BLaER1 treated with 17β-estradiol and CSF1 and Interleukin-3, amounts not matched to agents 10 nM and 100 nM (cell line): Measurements from ENCODE around the gene FADS3.

Experiments
- H3K27ac ChIP-seq, 11 experiments: shearing (Covaris generic); formaldehyde crosslinking; 2 replicates each; pipeline ENCODE4 v1.8.1; 2022
- H3K27me3 ChIP-seq, 11 experiments: shearing (Covaris generic); formaldehyde crosslinking; 2 replicates each; pipeline ENCODE4 v1.8.1; 2022
- H3K36me3 ChIP-seq, 11 experiments: shearing (Covaris generic); formaldehyde crosslinking; 2 replicates each; pipeline ENCODE4 v1.8.1; 2022
- H3K4me1 ChIP-seq, 10 experiments: shearing (Covaris generic); formaldehyde crosslinking; 2 replicates each; pipeline ENCODE4 v1.8.1; 2022
- H3K4me2 ChIP-seq, 11 experiments: shearing (Covaris generic); formaldehyde crosslinking; 2 replicates each; pipeline ENCODE4 v1.8.1; 2022
- H3K4me3 ChIP-seq, 10 experiments: shearing (Covaris generic); formaldehyde crosslinking; 2 replicates each; pipeline ENCODE4 v1.8.1; 2022
- H3K9ac ChIP-seq, 11 experiments: shearing (Covaris generic); formaldehyde crosslinking; 2 replicates each; pipeline ENCODE4 v1.8.1; 2022
- H3K9me3 ChIP-seq, 11 experiments: shearing (Covaris generic); formaldehyde crosslinking; replicated peaks in 1 of 11; 2 replicates each; pipeline ENCODE4 v1.8.1; 2022
- H4K20me1 ChIP-seq, 11 experiments: shearing (Covaris generic); formaldehyde crosslinking; 2 replicates each; pipeline ENCODE4 v1.8.1; 2022
- Cebpa-rat ChIP-seq, 11 experiments: shearing (Covaris generic); IDR thresholded peaks; 2 replicates each; pipeline ENCODE4 v1.8.1; 2022

The FADS3 gene

DNA sequence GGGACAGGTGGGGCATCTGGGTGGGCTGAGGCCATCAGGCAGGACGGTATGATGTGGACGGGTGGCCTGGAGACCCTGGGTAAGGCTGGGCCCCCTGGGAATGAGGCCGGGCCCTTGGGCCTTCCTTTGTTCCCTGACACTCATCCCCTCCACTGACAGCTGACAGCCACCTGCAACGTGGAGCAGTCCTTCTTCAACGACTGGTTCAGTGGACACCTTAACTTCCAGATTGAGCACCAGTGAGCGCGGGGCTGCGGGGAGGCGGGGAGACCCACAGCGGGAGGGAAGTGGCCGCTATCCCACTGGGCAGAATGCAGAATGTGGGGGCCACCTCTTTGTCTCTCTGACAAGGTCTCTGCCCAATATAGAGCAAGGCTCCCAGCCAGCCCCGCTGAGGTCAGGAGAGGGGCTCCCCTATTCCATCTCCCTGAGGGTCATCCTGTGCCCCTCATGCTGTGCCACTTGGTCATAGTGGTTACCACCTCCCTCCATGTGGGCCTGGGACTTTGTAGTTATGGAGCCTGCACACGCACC is 27.7 kb downstream of the FADS3 start:
- Histone ChIP-seq H3K4me2 (no peak overlapping the region), H4K20me1 (peaks cover 0 to 94% (median 33%) of the 10 kb centered on the region in 11 experiments; a peak in 15 of 22 replicates), H3K4me3 (no peak overlapping the region), H3K27ac (no peak overlapping the region), H3K4me1 (peaks cover 0 to 7% (median 1%) of the 10 kb centered on the region in 10 experiments; a peak in 16 of 20 replicates), H3K9ac (peak overlapping the region in 1 of 11 experiments; percentile 20; a peak in 1 of 22 replicates), H3K9me3 (no peaks in the 10 kb centered on the region), H3K36me3 (peaks cover 80 to 92% (median 87%) of the 10 kb centered on the region in 11 experiments), H3K27me3 (no peaks in the 10 kb centered on the region)
- no peak for TF ChIP-seq Cebpa-rat (IDR thresholded peaks at IDR 0.05)

DNA sequence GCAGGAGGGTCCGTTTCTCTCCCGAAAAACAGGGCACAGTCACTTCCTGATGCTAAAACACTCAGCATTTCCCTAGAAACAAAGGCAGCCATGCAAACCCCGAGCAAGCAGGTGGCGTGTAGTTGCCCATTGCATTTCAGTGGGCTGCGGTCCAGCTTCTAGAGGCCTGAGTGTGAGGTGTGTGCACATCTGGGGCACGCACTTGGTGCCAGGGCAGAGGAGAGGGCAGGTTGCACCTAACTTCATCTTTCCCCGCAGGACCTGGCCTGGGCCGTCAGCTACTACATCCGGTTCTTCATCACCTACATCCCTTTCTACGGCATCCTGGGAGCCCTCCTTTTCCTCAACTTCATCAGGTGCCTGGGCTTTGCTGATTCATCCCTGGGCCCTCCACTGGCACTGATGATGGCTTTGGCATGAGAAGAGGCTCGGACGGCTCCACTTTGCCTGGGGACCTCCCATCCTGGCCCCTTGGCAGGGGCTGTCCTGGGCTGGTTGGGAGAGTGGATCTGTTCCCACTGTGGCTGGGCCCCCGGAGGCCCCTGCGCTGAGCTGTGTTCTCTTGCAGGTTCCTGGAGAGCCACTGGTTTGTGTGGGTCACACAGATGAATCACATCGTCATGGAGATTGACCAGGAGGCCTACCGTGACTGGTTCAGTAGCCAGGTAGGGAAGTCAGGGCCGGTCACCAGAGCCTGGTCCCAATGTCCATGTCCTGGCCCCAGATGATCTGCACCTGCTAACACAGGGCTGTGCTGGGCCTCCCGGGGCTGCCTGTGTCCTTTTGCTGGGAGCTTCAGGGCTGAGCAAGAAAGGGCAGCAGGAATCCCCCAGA is 28.4 kb downstream of the FADS3 start:
- no peak overlapping the region for H3K4me2 ChIP-seq
- no peak for TF ChIP-seq Cebpa-rat (IDR thresholded peaks at IDR 0.05)
- no peaks in the 10 kb centered on the region for H3K9me3 ChIP-seq
- no peak overlapping the region for H3K4me3 ChIP-seq
- H3K36me3 ChIP-seq, result peaks cover 86 to 98% (median 93%) of the 10 kb centered on the region in 11 experiments
- peaks cover 0 to 97% (median 31%) of the 10 kb centered on the region in 11 experiments; a peak in 15 of 22 replicates for H4K20me1 ChIP-seq
- H3K27me3 ChIP-seq, result no peaks in the 10 kb centered on the region
- 0 out of 20 replicates have a peak, but pooled peaks cover 0 to 4% (median 0%) of the 10 kb centered on the region in 10 experiments for H3K4me1 ChIP-seq
- no peak overlapping the region for H3K27ac ChIP-seq
- H3K9ac ChIP-seq, result peak overlapping the region in 1 of 11 experiments; percentile 20; a peak in 1 of 22 replicates

DNA sequence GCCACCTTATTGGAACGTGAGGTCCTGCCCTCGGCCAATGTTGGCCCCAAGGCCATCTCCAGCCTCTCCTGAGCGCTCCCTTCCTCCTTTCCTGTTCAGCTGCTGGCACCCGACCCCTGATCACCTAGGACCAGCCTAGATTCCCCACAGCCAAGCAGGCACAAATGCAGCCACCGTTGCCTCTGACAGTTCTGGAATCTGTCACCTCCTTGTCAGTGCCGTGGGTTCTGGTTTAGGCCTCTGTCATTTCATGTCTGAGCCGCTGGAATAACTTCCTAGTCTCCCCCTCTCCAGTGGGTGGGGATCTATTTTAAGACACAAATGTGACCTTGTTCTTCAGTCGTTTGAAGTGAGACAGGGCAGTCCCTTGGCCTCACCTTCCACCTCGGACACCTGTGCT is 29.7 kb downstream of the FADS3 start:
- Histone ChIP-seq H3K27me3 (no peaks in the 10 kb centered on the region), H3K27ac (no peak overlapping the region; a peak in 1 of 22 replicates), H3K4me1 (0 out of 20 replicates have a peak, but pooled peaks cover 0 to 4% (median 0%) of the 10 kb centered on the region in 10 experiments), H3K9me3 (no peaks in the 10 kb centered on the region), H3K36me3 (peaks cover 99 to 100% (median 100%) of the 10 kb centered on the region in 11 experiments), H3K4me2 (no peak overlapping the region), H3K9ac (no peak overlapping the region; a peak in 1 of 22 replicates), H4K20me1 (peaks cover 0 to 99% (median 31%) of the 10 kb centered on the region in 11 experiments; a peak in 15 of 22 replicates), H3K4me3 (no peak overlapping the region)
- TF ChIP-seq Cebpa-rat (IDR thresholded peaks at IDR 0.05), result no peak

DNA sequence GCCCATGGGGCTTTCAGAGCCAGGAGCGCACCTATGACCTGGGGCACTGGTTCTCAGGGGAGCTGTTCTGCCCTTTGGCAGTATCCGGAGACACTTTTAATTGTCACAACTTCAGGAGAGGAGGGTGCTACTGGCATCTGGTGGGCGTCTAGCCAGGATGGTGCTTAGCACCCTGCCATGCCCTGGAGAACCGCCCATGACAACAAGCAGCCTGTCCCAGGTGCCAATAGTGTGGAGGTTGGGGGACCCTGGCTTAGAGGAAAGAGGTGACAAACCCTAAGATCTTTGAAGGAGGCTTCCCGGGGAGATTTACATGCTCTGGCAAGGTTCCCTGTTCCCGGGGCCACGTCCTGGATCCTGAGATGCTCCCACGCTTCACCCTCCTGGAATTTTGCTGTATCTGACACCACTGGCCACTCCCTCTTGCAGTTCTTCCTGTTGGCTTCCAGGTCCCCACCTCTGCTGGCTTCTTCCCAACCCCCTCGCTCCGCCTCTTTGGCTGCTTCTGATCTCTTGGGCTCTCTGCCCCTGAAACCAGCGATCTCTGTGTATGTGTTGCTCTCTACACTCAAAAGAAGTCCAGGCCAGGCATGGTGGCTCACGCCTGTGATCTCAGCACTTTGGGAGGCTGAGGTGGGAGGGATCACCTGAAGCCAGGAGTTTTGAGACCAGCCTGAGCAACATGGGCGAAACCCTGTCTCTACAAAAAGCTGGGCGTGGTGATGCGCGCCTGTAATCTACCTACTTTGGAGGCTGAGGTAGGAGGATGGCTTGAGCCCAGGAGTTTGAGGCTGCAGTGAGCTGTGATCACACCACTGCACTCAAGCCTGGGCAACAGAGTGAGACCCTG is 31.1 kb downstream of the FADS3 start:
- H3K4me1 ChIP-seq, result 0 out of 20 replicates have a peak, but pooled peaks cover 0 to under 1% (median 0%) of the 10 kb centered on the region in 10 experiments
- H3K9me3 ChIP-seq, result no peaks in the 10 kb centered on the region
- H3K27ac ChIP-seq, result no peak overlapping the region
- no peaks in the 10 kb centered on the region for H3K27me3 ChIP-seq
- peaks cover 0 to 99% (median 34%) of the 10 kb centered on the region in 11 experiments; a peak in 14 of 22 replicates for H4K20me1 ChIP-seq
- no peak overlapping the region for H3K9ac ChIP-seq
- H3K36me3 ChIP-seq, result peaks cover 98 to 100% (median 100%) of the 10 kb centered on the region in 11 experiments
- H3K4me3 ChIP-seq, result no peak overlapping the region
- no peak for TF ChIP-seq Cebpa-rat (IDR thresholded peaks at IDR 0.05)
- H3K4me2 ChIP-seq, result no peak overlapping the region

DNA sequence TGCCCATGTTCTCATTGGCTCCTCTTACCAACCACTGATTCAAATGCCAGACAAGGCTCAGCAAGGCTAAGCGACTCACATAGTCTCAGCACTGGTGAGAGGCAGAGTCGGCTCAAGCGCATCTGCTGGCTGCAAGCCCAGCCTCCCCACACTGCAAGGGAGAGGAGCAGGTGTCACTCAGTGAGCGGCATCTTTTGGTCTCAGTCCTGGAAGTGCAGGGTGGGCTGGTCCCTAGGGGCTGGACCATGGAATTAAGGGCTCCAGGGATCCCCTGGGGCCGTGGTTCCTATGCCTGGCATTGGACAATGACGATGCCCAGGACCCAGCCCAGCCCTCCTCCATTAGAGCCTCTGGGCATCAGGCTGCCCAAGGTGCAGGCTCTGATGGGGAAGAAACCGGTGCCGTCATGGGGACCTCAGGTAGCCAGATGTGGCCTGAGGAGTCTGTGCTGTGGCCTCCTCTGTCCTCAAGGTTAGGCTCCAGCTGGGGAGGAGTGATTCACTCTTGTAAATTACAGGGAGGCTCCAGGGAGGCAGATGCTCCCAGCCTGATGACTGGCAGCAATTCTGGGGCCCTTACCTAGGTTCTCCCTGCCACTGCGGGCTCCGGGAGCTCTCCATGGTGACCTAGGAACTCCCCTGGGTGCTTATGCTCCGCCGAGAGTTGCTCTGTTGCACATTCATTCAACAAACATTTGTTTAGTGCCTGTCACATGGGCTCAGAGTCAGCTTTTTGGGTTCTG is 35.2 kb downstream of the FADS3 start:
- peak overlapping the region in 1 of 11 experiments; percentile 9; a peak in 1 of 22 replicates for H3K9ac ChIP-seq
- H3K4me3 ChIP-seq, result no peak overlapping the region
- H4K20me1 ChIP-seq, result peaks cover 0 to 97% (median 34%) of the 10 kb centered on the region in 11 experiments; a peak in 14 of 22 replicates
- H3K9me3 ChIP-seq, result no peaks in the 10 kb centered on the region
- H3K27me3 ChIP-seq, result no peaks in the 10 kb centered on the region
- peaks cover 0 to 17% (median 9%) of the 10 kb centered on the region in 10 experiments; a peak in 9 of 20 replicates for H3K4me1 ChIP-seq
- no peak overlapping the region; a peak in 1 of 22 replicates for H3K27ac ChIP-seq
- no peak for TF ChIP-seq Cebpa-rat (IDR thresholded peaks at IDR 0.05)
- no peak overlapping the region for H3K4me2 ChIP-seq
- peaks cover 92 to 98% (median 98%) of the 10 kb centered on the region in 11 experiments for H3K36me3 ChIP-seq

- H3K4me3 ChIP-seq, result no peak overlapping the region
- peak overlapping the region in 2 of 11 experiments; percentile 12 to 62; a peak in 2 of 22 replicates for H3K27ac ChIP-seq
- peaks cover 92 to 98% (median 98%) of the 10 kb centered on the region in 11 experiments for H3K36me3 ChIP-seq
- no peaks in the 10 kb centered on the region for H3K27me3 ChIP-seq
- no peaks in the 10 kb centered on the region for H3K9me3 ChIP-seq
- peaks cover 0 to 17% (median 9%) of the 10 kb centered on the region in 10 experiments; a peak in 9 of 20 replicates for H3K4me1 ChIP-seq
- H3K9ac ChIP-seq, result 0 out of 22 replicates have a peak overlapping the region, but pooled peaks of 1 of the 11 experiments have one; percentile 7
- no peak for TF ChIP-seq Cebpa-rat (IDR thresholded peaks at IDR 0.05)
- H4K20me1 ChIP-seq, result peaks cover 0 to 97% (median 34%) of the 10 kb centered on the region in 11 experiments; a peak in 15 of 22 replicates
- no peak overlapping the region for H3K4me2 ChIP-seq
These were observed 36.2 kb downstream of the FADS3 start for GRCh38 chr11:61854966-61855714.

- TF ChIP-seq Cebpa-rat (IDR thresholded peaks at IDR 0.05), result no peak
These were observed 37.0 kb downstream of the FADS3 start for GRCh38 chr11:61854206-61854895.

More at GRCh38 chr11:61854206-61854895, 37.0 kb downstream of the FADS3 start:
- H3K4me3 ChIP-seq, result no peak overlapping the region
- no peaks in the 10 kb centered on the region for H3K9me3 ChIP-seq
- peak overlapping the region in 2 of 11 experiments; percentile 45 to 62; a peak in 5 of 22 replicates for H3K27ac ChIP-seq
- peaks cover 0 to 97% (median 34%) of the 10 kb centered on the region in 11 experiments; a peak in 15 of 22 replicates for H4K20me1 ChIP-seq
- no peak overlapping the region for H3K4me2 ChIP-seq
- H3K4me1 ChIP-seq, result peaks cover 0 to 17% (median 9%) of the 10 kb centered on the region in 10 experiments; a peak in 9 of 20 replicates
- no peaks in the 10 kb centered on the region for H3K27me3 ChIP-seq
- peaks cover 92 to 98% (median 98%) of the 10 kb centered on the region in 11 experiments for H3K36me3 ChIP-seq
- 0 out of 22 replicates have a peak overlapping the region, but pooled peaks of 1 of the 11 experiments have one; percentile 7 for H3K9ac ChIP-seq
